GM18907 (cell line): Measurements from ENCODE around the gene HOXA1.

Experiments
- ATAC-seq: cut with Tn5 transposase; IDR thresholded peaks from one replicate; pipeline ENCODE4 v1.9.1; 2021; ENCODE audit warnings: mild to moderate bottlenecking, moderate library complexity; ENCODE audit not compliant: unreplicated experiment

HOXA1 gene

DNA sequence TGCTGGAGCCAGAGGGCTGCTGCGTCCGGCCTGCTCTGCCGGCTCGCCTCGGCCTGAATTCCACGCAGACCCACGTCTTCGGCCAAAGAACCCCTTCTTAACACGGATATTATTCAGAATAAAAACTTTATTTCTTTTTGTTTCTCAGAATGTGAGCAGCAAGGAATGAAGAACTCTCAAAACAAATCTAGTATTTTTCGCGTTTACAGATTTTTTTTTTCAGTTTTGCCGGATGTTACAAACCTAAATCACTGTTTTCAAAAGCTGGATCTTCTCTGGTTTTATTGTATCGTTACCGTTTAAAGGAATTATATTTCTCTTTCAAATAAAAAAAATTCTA lies 11.1 kb upstream of the HOXA1 start:
- ATAC-seq, result no peak

DNA sequence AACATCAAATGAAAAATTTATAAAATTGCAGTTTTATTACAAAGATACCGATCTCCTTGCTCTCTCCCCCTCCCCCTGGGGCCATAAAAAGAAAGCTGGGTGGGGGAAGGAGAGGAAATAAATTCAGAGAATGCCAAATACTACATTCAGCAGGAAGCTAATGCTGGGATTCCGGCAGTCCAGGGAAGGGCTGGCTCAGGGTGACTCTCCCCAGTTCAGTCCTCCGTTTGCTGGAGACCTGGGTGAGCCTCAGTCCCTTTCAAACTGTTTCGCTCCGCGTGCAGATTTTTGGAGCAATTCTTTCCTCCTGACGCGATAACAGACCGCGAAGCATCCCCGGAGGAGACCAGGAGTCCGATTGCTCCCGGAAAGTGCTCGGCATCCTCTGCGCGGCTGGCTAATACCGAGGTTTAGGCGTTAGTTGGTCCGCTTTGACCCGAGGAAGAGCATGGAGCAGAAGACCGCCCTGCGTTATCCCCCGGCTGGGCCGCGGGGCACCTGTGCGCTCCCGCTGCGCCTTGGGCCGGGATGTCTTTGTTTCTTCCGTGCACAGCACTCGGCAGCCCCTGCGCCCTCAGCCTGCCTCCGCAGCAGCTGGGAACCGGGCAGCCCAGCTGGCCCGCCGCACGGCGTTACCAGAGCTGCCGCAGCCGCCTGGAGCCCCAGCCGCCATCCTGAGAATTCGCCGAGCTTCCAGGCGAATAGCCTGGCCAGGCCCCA lies 10.5 kb upstream of the HOXA1 start:
- ATAC-seq, result no peak

DNA sequence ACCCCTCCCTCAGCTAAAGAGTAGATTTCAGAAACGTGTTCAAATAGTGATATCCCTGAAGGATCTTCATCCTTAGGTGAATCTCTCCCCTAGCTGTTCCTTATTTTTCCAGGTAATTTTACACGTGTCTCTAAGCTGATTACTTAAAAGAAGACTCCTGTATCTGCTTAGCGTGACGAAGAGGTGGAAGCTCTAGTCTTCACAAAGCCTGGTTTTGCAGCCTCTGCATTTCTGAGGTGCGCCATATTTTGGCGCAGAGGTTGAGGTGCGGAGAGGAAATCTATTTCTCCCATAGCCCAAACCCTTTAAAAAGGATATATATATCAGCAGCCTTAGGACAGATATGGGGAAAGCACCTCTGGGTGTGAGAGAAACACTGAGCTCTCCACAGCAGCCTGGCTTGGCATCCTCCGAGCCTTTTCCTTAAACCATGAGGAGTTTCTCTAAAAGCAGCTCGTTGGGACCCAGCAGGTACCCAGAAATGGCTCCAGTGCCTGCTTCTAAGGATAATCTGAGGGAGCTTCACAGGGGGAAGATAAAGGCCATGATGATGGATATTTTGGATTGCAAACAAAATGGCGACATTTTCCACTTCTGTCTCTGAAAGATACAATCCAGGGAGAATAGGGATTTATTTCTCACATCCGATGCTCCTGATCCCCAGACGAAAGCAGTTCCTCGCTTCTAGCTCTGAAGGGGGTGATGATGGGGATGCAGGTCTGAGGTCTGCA lies 9.7 kb upstream of the HOXA1 start:
- ATAC-seq, result no peak

DNA sequence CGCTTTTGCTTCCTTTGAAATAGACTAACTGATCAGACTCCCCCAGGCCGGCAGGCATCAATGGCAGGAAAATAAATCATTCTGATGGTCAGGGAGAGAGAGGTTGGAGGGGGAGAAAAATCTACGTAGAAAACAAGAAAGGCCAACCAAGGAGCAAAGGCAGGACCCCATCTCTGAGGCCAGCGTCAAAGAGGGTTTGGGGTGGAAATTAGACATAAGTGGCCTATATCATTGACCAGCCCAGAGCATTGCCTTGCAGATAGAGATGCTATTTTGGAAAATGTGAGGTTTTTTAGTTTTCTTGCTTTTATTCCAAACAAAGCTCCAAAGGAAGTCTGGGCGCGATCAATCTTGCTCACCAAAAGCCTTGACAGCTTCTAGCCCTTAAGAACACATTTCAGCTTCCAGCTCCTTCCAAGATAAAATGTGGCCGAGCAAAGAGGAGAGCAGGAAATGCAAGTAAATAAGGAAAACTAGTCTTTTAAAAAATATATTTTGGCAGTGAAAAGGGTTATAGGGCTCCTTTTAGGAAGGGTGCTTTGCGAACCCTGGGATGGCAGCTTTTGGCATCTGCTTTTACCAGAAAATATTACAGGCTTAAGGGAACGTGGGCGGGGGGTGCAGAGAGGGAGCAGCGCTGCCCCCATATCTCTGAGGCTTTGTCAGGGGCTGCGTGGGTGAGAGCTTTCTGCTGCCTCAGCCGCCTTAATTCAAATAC lies 8.7 kb upstream of the HOXA1 start:
- ATAC-seq, result no peak

DNA sequence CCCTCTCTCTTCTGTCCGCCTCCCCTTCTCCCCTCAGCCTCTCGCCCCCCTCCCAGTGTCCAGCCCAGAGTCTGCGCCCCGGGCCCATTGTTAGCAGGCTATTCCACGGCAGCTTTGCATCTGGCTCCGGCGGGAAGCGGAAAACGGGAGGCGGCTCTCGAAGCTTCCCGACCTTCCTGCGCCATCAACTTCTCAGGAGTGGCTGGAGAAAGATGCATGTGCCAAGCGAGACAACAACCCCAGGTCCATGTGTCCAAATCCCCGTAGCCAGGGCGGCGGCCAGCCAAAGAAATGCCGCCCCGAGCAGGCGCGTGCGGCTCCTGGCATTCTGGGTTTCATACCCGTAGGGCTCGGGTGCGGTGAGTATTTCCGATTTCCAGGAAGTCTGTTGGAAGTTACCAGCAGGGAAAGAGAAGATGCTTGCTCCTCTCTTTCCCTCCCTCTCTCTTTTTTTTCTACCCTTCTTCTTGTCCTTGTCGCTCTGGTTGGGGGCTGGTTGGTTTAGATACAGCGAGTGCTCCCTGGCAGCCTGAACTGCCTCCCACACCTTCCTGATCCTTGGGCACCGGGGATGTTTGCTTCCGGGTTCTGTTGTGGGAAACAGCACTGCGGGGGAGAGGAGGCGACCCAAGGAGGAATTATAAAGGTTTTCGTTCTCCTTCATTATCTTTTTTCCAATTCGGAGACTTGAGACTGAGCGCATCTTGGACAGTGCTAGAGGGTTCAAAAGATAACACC lies 7.9 kb upstream of the HOXA1 start:
- ATAC-seq, result no peak

DNA sequence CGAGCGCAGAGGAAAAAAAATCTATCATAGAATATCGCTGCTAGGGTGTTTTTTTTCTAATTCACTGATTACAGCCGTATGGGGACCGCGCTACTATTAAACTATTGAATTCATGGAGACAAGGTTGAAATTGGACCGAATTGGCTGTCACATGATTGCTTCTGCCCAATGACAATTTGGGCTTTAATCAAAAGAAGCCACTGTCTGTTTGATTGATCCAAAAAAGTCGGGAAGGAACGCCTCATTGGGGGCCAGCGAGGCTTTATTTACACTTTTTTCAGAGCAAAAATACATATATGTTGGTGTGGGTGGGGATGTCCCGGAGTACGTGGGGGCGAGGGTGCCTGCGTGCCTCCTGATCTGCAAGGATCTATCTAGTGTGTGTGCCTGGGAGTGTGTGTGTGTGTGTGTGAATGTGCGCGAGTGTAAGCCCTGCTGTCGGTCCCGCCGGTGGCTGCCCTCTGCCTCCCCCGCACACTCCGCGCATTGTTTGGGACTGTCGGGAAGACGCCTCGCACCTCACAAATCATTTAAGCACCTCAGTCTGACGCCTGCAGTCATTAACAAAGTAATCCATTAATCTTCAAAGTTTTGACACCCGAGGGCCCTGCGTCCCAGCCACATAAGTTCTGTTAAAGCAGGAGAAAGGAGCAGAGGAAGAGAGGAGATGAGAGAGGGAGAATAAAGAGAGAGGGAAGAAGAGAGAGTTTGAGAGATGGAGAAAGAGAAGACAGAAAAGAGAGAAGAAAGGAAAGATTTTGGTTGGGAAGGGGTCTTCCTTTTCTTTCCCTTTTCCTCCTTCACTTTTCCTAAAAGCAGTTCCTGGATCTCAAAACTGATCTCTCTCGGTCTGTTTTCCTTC lies 7.0 kb upstream of the HOXA1 start, which contains the start of gene HOXA2:
Gene HOXA2 (minus strand): TSS at position 103 of the 862 bp plus-strand sequence. CDS start 183 bp downstream, outside the sequence.
- ATAC-seq, result no peak

DNA sequence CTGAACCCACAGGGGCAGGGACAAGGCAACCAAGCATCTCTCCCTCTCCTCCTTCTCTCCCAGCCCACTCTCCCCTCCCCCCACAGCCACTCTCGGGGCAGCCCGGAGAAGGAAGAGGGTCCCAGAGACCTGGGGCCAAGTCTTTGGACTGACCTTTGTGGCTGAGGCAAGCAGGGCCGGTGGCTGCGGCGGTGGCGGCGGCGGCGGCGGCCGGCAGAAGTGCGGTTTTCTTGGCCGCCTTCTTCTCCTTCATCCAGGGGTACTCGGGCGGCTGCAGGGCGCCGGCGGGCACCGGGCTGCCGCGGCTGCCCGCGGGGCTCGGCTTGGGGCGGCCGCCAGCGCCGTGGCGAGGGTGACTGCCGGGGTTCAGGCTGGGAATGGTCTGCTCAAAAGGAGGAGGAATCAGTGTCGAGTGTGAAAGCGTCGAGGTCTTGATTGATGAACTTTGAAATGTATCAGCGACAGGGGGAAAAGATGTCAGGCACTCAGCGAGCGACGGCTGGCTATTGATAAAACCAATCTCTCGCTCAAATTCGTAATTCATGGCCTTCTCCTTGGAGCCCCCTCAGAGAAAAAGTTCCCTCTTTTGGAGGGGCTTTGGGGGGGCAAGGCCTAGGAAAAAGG lies 6.3 kb upstream of the HOXA1 start:
- ATAC-seq, result no peak

DNA sequence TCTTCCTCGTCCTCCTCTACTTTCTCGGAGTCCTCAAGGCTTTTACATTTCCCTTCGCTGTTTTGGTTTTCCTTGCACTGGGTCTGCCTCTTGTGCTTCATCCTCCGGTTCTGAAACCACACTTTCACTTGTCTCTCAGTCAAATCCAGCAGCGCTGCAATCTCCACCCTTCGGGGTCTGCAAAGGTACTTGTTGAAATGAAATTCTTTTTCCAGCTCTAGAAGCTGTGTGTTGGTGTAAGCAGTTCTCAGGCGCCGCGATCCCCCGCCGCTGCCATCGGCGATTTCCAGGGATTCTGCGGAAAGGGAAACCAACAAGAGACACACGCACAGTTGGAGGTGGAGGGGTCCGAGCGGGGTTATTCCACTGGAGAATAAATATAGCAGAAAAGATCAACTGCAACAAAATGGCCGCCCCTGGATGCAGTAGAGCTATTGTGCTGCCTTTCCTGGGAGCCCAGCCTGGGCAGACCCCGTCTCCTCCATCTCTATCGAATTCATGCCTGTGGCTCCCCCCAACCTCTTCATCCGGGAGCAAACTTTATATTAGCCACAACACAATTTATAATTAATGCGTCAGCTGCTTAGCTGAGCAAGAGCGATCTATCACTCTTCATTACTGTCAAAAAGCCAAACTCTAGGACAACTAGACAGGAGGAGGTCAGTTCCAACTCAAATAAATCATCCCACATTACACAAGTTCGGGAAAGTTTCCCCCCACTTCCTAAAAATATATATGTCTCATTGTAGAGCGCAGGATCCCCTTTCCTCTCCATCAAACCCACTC lies 5.6 kb upstream of the HOXA1 start:
- no peak for ATAC-seq

DNA sequence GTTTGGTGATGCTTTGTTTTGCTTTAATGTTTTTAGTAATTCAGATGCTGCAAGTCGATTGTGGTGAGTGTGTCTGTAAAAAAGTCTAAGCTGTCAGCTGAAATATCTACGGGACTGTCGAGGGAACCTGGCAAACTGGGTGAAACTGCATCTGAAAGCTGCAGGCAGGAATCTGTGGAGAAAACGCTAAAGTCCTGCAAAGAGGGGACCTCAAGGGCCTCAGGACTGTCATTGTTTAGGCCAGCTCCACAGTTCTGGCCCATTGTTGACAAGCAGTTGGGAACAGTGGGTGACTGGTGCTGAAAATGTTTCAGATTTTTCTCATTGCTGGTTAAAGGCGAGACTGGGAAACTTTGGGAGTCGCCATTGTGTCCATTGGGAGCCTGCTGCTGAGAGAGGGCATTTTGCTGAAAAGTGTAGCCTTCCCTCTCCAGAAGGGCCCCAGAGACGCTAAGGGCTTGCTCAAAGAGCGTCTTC lies 4.9 kb upstream of the HOXA1 start:
- ATAC-seq, result no peak

DNA sequence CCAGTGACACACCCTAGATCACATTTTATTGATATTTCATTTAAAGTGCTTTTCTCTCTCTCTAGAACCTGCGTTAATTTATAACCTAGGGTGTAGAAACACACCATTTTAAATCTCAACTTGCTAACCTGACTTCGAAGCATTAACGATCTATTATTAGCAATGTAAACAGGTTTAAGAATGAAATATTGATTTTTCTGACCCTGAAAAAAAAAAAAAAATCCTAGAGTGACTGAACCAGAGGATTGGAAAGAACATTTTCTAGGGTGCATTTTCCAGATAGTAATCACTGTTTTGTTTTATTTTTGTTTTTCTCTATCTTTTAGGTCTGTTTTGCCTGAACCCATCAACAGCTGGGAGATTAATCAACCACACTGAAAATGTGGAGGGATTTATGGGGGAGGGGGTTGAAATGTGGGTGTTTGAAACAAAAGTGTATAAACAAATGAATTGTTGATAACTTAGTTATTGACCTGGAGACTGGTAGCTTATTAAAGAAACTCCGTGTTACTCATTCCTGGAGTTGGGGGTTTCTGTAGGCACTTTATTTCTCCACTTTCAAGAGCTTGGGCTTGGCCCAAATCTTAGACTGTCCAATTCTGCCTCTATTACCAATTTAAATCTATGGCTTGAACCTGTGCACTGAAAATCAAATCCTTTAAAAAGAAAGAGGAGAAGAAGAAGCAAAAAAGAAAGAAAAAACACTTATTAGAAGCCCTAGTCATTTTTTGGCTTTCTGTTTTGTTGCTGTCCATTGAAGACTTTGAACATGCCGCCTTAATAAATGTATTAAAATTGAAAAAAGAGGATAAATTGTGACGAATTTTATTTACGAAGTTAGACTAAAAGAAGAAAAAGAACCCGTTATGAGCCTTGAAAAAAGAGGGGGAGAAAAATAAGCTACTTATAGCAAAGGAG lies 3.9 kb upstream of the HOXA1 start:
- no peak for ATAC-seq

DNA sequence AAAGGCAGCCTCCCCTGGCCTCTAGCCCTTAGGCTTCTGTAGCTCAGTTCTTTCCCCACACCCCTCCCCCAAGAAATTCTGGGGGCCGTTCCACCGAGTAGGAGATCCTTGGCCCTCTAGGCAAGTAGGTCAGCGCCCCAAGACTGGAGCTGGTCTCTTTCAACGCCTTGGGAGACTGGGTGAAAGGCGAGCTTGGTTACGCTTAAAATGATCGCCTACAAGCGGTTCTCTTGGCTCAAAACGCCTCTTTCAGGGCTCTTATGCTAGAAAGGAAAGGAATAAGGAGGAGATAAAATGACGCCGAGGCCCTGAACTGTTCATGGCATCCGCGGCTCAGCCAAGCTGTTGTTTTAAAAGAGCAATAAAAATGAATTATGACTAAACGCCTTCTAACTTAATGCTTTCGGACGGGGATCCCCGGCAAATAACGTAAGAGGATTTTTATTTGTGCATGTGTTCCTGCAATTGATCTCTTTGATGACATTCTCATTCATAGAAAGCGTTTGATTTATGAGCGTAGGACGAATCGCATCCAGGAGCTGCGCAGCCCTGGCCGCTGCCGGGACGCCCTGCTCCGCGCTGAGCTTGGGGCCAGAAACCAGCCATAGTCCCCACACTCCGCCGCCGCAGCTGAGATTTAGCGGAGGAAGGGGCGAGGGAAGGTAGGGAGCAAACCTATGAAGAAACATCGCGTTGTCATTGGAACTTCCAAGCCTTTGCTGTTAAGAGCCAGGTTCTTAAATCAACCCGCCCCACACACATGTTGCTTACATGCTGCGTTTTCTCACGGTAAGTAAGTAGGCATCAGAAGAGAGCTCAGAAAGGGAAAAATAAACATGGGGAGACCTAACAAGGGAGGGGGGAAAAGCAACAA lies 3.0 kb upstream of the HOXA1 start:
- ATAC-seq, result no peak

DNA sequence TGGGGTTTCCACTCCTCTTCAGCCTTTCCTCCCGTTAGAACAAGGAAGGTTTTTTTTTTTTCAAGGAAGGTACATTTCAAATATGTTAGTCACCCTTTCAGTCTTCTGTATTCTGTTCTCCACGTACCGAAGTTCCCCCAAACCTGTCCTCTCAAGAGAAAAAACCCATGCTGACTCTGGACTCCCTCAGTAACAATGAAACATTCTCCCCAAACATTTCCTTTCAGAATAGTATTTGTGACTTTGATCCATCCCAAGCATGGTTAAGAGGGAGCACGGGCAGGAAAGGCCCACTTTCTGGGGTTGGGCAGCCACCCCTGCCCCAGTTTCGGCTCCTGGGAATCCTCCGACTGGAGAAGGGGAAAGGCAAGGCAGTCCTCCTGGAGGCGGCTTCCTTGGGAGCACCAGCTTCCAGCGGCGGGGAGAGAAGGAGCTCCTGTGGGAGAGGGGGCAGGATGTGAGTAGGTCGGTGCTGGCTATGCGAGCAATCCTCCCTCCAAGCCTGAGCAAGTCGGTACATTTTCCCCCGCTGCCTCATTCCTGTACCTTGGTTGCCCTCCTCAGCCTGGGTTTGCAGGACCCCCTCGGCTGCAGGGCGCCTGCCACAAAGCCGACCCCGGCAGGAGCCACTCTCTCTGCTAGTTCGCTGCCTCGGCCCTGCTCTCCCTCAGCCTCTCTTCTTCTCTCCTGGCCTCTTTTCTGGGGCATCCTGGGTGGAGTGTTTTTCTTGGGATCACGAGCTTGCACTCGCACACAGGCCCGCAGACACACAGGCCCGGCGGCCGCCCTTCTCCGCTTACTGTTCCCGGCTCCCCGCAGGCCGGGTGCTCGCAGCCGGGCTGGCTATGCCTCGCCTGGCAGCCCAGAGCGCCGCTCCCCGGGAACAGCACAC lies 2.1 kb upstream of the HOXA1 start:
- ATAC-seq, result no peak

DNA sequence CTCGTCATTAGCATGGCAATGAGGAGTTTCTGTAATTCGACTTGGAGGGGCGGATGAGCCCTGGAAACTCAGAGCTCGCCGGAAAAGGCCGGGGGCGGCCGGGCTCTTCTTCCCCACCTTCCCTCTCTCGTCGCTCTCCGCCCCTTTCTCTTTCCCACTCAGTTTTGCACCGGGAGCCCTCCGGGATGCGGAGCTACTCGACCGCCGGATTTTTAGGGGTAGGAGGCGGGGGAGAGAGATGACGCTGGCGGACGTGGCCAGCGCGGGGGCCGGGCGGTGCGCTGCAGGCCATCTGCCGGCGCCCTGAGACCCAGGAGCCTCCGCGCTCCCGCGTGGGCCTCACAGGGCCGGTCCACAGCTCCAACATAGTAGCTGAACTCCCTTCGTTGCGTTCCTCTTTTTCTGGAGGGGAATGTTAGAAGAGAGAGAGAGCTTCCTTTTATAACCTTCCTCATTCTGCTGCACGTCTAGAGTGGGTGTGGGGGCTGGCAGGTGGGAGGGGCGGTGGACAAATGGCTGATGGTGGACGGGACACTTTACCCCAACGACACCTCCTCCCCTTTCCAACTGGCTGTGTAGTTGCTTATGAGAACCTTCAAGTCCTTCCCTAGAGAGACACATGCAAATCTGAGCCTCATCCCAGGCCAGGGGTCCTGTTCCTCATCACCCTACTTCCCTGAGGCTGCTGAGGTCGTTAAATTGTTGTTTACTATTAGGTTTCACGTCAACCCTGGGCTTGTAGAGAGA lies 1.1 kb upstream of the HOXA1 start:
- no peak for ATAC-seq

DNA sequence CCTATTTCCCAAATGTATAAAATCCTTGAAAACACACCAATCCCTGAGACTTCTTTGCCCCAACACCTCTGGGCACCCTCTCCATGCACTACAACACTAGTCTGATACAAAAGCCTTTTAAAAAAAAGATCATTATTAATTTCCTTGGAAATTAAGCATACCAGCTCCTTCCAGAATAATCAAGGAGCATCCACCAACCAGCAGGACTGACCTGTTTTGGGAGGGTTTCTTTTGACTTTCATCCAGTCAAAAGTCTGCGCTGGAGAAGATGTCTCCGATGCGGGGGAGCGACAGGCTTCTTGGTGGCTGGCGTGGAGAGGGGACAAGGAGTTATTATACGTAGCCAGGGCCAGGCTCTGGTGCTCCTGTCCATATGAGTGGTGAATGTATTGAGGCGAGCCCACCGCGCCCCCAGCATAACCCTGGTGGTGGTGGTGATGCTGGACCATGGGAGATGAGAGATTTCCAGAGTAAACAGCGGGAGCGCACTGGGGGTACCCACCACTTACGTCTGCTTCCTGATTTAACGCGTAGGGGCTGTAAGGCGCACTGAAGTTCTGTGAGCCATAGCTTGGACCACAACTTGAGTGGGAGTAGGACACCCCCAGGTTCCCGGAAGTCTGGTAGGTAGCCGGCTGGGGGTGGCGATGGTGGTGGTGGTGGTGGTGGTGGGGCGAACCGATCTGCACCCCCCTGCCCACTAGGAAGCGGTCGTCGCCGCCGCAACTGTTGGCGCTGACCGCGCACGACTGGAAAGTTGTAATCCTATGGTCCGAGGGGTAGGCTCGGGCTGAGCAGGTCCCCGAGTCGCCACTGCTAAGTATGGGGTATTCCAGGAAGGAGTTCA lies 527 bp downstream of the HOXA1 start:
- peak; percentile 7 for ATAC-seq
